Activated CD4-positive, CD25-positive, alpha-beta regulatory T cell treated with anti-CD3 and anti-CD28 coated beads, Interleukin-2, amount 50 U/mL, for 16 hours (primary cell): Measurements from ENCODE around the gene KDM4F.
"Not testable (repeated sequence)": the region's sequence is repeated elsewhere in the genome, so short reads cannot be mapped to it uniquely, and the experiment has no call there.

Source experiments
- DNase-seq: peaks from one replicate; pipeline ENCODE4 v3.0.0-alpha.2; 2020; ENCODE audit warnings: low read depth, low spot score

KDM4F gene

GRCh38 chr11:95049122-95049521, at the start of gene KDM4F:
TSS of gene KDM4F (plus strand) at chr11:95049422.
- DNase-seq, result not testable (repeated sequence)

DNA sequence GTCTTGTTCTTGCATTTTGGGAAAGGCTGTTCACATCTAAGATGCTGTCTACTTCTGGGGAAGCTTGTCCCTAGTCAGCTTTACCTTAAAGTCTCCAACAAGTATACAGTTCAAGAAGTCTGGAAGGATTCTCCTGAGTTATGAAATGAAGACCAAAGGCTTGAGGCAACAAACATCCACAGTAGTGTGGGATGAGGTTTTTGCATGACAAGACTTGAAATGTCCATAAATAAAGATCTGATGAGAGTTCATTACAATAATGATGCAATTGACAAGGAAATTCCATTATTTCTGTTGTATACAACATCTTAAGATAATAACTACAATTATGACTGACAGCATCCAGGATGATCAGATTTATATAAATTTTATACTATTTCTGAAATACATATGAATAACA, 45.5 kb upstream of the KDM4F start:
- no peak for DNase-seq

DNA sequence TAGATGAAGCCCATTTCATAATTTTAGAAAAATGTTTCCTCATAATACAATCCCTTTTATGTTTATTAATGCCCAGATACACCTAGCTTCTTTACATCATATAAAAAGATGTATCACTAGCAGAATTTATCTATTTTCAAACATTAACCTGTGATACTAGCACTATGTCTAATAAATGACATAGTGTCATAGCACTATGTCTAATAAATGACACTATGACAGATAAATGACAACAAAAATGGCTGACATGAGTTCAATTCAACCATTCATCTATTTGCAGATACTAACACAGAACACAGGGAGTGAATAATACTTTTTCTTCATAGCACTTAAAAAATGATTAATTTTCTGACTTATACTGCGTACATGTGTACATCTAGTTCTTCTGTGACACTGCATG, 43.6 kb upstream of the KDM4F start:
- DNase-seq, result no peak

GRCh38 chr11:95011376-95011775, 37.8 kb upstream of the KDM4F start:
- no peak for DNase-seq

GRCh38 chr11:95014184-95014821, 34.9 kb upstream of the KDM4F start:
- DNase-seq, result no peak

GRCh38 chr11:95016139-95016538, 33.1 kb upstream of the KDM4F start:
- no peak for DNase-seq

DNA sequence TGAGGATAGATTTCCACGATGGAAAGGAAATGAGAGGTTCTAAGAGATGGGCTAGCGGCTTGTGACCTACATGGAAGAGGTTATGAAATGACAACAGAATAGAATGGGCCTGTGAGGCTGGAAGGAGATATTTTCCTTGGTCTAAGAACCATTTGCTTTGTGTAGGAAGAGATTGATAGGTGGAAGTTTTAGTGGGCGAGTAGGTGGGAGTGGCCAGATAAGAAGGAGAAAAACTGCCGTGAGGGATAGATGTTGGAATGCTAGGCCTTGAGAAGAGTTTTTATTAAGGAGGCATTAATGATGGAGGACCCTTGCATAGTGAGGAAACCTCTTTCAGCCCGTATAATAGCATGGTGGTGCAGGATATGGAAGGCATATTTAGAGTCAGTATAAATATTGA, 27.8 kb upstream of the KDM4F start:
- not testable (repeated sequence) for DNase-seq

DNA sequence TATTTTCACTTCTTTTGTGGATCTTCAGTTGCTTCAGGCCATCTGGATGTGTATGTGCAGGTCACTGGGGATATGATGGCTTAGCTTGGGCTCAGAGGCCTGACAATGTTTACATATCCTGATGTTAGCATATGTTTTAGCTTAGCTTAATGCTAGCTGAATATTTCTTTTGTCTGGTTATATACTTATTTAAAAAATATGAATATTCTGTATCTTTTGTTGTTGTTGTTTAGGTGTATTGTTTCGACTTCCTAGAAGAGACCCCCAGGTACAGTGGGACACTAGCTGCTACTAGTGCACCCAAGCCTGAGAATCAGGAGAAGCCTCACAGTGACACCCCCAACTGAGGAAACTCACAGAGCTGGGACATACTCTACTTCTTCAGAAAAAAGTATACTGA, 24.3 kb upstream of the KDM4F start, which contains the start of gene KDM4E:
TSS of gene KDM4E (plus strand) at position 301 of the 400 bp plus-strand sequence. CDS start 300 bp downstream, outside the sequence.
- DNase-seq, result no peak

DNA sequence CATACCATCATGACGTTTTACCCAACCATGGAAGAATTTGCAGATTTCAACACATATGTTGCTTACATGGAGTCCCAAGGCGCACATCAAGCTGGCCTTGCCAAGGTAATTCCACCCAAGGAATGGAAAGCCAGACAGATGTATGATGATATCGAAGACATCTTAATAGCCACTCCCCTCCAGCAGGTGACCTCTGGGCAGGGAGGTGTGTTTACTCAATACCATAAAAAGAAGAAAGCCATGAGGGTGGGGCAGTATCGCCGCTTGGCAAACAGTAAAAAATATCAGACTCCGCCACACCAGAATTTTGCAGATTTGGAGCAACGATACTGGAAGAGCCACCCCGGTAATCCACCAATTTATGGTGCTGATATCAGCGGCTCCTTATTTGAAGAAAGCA, 23.6 kb upstream of the KDM4F start:
- not testable (repeated sequence) for DNase-seq

DNA sequence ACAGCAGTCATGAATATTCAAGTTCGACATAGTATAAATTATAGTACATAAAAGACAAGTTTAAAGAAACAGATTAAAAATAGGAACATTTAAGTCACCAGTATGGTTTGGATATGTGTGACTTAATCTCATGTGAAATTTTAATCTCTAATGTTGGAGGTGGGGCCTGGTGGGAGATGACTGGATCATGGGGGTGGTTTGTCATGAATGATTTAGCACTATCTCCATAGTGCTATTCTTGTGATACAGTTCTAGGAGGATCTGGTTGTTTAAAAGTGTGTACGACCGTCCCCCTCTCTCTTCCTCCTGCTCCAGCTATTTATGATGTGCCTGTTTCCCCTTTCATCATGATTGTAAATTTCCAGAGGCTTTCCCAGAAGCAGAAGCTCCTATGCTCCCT, 20.9 kb upstream of the KDM4F start:
- DNase-seq, result no peak

- no peak for DNase-seq
These were observed 16.2 kb upstream of the KDM4F start for GRCh38 chr11:95033051-95033450.

DNA sequence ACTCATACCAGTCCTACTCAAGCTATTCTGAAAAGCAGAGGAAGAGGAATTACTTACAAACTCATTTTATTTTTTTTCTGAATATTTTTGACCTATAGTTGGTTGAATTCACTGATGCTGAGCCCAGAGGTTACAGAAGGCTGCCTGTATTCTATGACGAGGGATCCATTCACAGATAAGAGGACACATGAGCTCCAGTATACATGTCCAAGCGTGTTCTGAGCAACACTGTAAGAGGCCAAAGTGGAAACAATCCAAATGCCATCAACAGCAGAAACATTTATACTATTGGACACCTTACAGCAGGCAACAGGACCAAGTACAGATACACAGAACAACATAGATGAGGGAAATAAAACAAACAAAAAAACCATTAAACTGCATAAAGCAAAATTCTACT, 13.9 kb upstream of the KDM4F start:
- DNase-seq, result no peak

GRCh38 chr11:95037356-95038035, 11.7 kb upstream of the KDM4F start:
- not testable (repeated sequence) for DNase-seq

- DNase-seq, result no peak
These were observed 7.0 kb upstream of the KDM4F start for GRCh38 chr11:95042239-95042638.

DNA sequence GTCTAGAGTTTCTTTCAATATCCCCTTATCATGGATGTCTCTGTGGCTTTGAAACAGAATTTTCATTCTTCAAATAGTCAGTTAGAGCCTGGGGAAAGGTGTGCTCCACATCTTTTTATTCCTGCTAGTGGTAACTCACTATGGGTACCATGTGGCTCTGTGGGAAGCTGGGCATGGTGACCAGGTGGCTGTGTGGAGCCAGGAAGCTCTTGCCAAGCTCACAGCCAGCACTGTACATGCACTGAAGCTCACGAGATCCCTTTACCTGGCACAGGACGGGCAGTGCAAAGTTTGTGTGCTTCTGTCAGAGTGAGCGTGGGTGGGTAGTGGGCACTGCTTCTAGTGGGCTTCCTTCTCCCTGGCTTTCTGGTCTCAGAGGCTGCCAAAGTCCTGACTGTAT, 6.3 kb upstream of the KDM4F start:
- no peak for DNase-seq

- DNase-seq, result no peak
These were observed 5.2 kb upstream of the KDM4F start for GRCh38 chr11:95044010-95044409.

DNA sequence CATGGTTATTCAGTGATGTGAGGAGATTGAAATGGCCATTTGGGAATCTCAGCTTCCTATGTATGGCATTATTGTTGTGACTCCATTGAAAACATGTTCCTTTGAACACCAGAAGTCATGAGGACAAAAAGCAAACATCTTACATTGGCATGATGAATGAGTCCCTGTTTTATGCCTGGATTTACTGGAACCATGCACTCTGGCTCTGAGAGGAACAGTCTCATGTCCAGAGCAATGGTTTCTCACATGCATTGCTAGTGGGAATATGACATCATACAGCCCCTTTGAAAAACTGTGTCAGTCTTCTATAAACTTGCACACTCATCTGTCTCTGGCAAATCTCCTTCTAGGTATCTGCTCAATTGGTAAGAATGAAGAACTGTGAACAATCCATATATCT, 3.4 kb upstream of the KDM4F start:
- DNase-seq, result no peak

DNA sequence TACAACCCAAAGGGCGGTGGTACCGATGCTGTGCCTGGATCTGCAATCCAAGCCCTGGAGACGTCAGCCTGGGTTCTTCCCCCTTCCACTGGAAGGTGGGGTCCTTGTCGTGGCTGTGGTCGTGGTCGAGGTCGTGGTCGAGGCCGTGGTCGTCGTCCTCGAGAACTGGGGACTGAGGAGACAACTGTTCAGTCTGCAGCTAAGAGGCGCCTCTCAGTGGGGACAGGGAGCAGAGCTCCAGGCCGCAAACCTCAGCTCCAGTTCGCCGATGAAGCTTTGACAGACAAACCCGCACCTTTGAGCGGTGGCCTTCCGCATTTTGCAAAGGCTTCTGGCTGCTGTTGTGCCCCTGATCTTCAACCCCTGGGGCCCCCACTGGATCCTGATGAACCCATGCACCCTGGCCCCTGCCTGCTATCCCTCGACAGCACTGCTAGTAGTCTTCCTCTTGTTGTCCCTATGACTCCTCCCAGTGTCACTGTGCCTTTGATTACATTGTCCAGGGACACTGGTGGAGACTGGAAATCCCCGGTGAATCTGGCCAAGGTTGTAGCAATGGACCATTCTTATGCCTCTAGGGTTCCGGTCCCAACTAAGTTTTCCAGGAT, 1.5 kb downstream of the KDM4F start:
- DNase-seq, result no peak

DNA sequence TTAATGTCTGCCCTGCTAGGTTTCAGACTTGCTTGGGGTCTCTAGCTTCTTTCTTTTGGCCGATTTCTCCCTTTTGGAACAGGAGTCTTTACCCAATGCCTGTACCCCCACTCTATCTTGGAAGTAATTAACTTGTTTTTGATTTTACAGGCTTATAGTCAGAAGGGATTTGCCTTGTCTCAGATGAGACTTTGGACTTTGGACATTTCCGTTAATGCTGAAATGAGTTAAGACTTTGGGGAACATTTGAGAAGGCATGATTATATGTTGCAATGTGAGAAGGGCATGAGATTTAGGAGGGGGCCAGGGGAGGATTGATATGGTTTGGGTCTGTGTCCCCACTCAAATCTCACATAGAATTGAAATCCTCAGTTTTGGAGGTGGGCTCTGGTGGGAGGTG, 5.1 kb downstream of the KDM4F start:
- no peak for DNase-seq

- no peak for DNase-seq
These were observed 6.2 kb downstream of the KDM4F start for GRCh38 chr11:95055283-95055897.

- no peak for DNase-seq
These were observed 8.7 kb downstream of the KDM4F start for GRCh38 chr11:95057959-95058358.

DNA sequence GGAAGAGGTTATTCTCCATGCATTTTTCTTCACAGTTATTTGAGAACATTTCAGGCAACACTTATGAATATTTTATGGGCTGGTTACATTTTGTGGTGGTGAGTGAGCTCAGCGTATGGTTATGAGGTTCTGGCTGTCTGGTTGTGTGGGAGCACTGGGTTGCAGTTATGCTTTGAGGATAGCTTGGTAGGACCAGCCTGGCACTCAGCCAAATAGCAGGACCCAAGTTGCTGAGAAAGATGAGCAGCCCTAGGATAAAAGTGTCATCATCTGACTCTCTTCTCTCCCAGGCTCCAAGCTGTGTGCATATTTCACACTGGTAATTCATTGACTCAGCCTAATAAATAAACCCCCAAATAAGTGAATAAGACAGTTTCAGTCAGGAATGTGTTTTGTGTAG, 9.4 kb downstream of the KDM4F start:
- no peak for DNase-seq

GRCh38 chr11:95059046-95059445, 9.8 kb downstream of the KDM4F start:
- DNase-seq, result no peak
